SJCRH30 (cell line): ENCODE results near the gene TMEM147. TPM values are rescaled to one million over a fixed set of nuclear protein-coding genes. Genes with fewer than 3 reads are reported as not detected.

Experiments
- DNase-seq, 2 experiments: peaks; one replicate each; pipeline ENCODE4 v3.0.0-alpha.2; 2015 to 2020
- H3K27ac ChIP-seq: fragments of 250-450 bp; sonication (Bioruptor Pico); 2 replicates; pipeline ENCODE4 v1.5.1; 2020; ENCODE audit warnings: mild to moderate bottlenecking, moderate library complexity
- H3K27me3 ChIP-seq: fragments of 250-450 bp; sonication (Bioruptor Pico); 2 replicates; pipeline ENCODE4 v1.5.1; 2020; ENCODE audit warnings: mild to moderate bottlenecking, moderate library complexity
- H3K36me3 ChIP-seq: fragments of 250-450 bp; sonication (Bioruptor Pico); 2 replicates; pipeline ENCODE4 v1.5.1; 2020; ENCODE audit warnings: mild to moderate bottlenecking, moderate library complexity
- H3K4me1 ChIP-seq: fragments of 250-450 bp; sonication (Bioruptor Pico); 2 replicates; pipeline ENCODE4 v1.5.1; 2020; ENCODE audit warnings: mild to moderate bottlenecking, moderate library complexity
- H3K4me3 ChIP-seq: fragments of 250-450 bp; sonication (Bioruptor Pico); 2 replicates; pipeline ENCODE4 v1.5.1; 2020; ENCODE audit warnings: mild to moderate bottlenecking, moderate library complexity
- H3K9me3 ChIP-seq: fragments of 250-450 bp; sonication (Bioruptor Pico); replicated peaks from 2 replicates; pipeline ENCODE4 v1.5.1; 2020; ENCODE audit warnings: mild to moderate bottlenecking, moderate library complexity
- total RNA-seq: library from RNA; depleted of rRNA; stranded (reverse); fragments of >200 nt; shearing (Covaris generic); gene quantifications from 2 replicates; pipeline ENCODE4 v1.2.3, GENCODE V29; 2014

Gene TMEM147
- total RNA-seq, 1 experiment from 2014 or later = 110 TPM

DNA sequence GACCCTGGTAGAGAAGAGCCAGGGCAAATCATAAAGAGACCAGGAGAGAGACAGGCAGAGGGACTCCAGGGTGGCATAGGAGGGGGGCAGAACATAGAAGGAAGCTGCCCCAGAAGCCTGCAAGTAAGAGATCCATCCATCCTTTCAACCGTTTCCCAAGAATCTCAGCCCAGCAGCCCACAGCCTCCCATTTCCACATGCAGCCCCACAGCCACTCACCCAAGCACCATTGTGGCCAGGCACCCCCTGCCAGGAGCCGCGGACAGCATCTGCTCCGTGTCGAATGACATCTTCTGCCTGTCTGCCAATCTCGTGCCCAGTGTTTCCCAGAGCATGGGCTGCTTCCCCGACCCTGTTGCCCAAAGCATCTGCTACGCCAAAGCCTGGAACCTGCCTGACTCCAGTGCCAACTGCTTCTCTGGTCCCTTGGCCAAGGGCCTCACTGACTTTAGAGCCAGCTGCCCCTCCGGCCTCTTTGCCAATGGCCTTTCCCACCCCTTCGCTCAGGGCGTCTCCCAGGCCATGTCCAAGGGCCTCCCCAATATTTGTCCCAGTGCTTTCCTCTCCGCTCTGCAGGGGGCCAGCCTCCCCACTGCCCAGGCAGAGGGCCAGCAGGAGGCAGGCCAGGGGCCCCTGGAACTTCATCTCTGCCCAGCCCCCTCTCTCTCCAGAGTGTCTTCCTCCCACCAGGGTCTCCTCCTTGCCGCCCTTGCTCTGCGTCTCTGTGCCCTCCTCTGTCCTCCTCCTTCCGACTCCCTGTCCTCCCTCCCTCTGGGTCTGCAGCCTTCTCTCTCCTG, 32.4 kb upstream of the TMEM147 start:
- Histone ChIP-seq H3K4me1 (no peaks in the 10 kb centered on the region), H3K27ac (no peak overlapping the region)
- DNase-seq = no peak

GRCh38 chr19:35513628-35514281, 31.7 kb upstream of the TMEM147 start, which contains the start of gene DMKN:
Gene DMKN (minus strand): TSS chr19:35513649. CDS start chr19:35513475, 174 bp downstream.
- DNase-seq = no peak
- Histone ChIP-seq H3K4me1 (no peaks in the 10 kb centered on the region), H3K4me3 (no peak within 1 kb of the TSS), H3K9me3 (no peaks in the 10 kb centered on the region), H3K27me3 (peaks cover 50% of the 10 kb centered on the region), H3K27ac (no peak within 1 kb of the TSS), H3K36me3 (no peaks in the 10 kb centered on the region)

More for the DNA sequence above, 32.4 kb upstream of the TMEM147 start:
- Histone ChIP-seq H3K9me3 (no peaks in the 10 kb centered on the region), H3K36me3 (no peaks in the 10 kb centered on the region), H3K27me3 (peaks cover 51% of the 10 kb centered on the region), H3K4me3 (no peak overlapping the region)

- no peak overlapping the region for H3K27ac ChIP-seq
- no peak overlapping the region for H3K4me3 ChIP-seq
- no peaks in the 10 kb centered on the region for H3K4me1 ChIP-seq
- H3K27me3 ChIP-seq = peaks cover 44% of the 10 kb centered on the region
- H3K9me3 ChIP-seq = no peaks in the 10 kb centered on the region
- no peak for DNase-seq
- no peaks in the 10 kb centered on the region for H3K36me3 ChIP-seq
These were observed 31.1 kb upstream of the TMEM147 start for GRCh38 chr19:35514282-35514809.

DNA sequence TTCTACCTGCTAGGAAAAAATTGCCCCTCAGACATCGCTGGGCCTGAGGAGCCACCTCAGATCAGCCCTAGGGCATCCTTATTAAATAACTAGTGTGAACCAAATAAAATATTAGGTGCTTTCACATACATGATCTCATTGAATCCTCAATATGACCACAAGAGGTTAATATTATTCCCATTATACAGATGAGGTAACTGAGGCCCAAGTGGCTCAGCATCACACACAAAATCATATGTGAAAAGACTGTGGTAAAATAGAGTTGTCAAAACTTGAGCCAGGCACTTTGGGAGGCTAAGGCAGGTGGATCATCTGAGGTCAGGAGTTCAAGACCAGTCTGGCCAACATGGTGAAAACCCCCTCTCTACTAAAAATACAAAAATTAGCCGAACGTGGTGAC, 29.1 kb upstream of the TMEM147 start:
- DNase-seq = no peak
- H3K9me3 ChIP-seq = no peaks in the 10 kb centered on the region
- H3K27me3 ChIP-seq = peaks cover 26% of the 10 kb centered on the region
- H3K27ac ChIP-seq = no peak overlapping the region
- no peaks in the 10 kb centered on the region for H3K4me1 ChIP-seq
- no peaks in the 10 kb centered on the region for H3K36me3 ChIP-seq
- no peak overlapping the region for H3K4me3 ChIP-seq

DNA sequence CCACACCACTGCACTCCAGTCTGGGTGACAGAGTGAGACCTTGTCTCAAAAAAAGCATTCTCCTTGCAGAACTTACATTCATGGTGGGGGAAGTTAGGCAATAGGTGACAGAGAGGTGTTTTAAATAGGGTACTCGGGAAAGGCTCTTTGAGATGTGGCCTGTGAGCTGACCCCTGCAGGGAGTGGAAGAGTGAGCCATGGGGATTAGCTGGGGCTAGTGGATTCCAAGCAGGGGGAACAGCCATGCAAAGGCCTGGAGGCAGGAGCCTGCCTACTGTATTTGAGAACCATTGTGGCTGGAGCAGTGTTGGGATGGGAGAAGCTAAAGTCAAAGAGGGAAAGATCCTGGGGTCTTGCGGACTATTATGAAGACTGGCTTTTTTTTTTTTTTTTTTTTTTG, 28.1 kb upstream of the TMEM147 start:
- Histone ChIP-seq H3K4me1 (no peaks in the 10 kb centered on the region), H3K27me3 (peaks cover 30% of the 10 kb centered on the region), H3K36me3 (no peaks in the 10 kb centered on the region), H3K9me3 (no peaks in the 10 kb centered on the region), H3K27ac (no peak overlapping the region), H3K4me3 (no peak overlapping the region)
- no peak for DNase-seq

- no peak overlapping the region for H3K4me3 ChIP-seq
- H3K27ac ChIP-seq = no peak overlapping the region
These were observed 27.1 kb upstream of the TMEM147 start for GRCh38 chr19:35518313-35518712.

GRCh38 chr19:35519291-35519690, 26.1 kb upstream of the TMEM147 start:
- no peak overlapping the region for H3K4me3 ChIP-seq
- DNase-seq = no peak

More at GRCh38 chr19:35518313-35518712, 27.1 kb upstream of the TMEM147 start:
- DNase-seq = no peak
- Histone ChIP-seq H3K4me1 (no peaks in the 10 kb centered on the region), H3K27me3 (peaks cover 24% of the 10 kb centered on the region), H3K9me3 (no peaks in the 10 kb centered on the region), H3K36me3 (no peaks in the 10 kb centered on the region)

DNA sequence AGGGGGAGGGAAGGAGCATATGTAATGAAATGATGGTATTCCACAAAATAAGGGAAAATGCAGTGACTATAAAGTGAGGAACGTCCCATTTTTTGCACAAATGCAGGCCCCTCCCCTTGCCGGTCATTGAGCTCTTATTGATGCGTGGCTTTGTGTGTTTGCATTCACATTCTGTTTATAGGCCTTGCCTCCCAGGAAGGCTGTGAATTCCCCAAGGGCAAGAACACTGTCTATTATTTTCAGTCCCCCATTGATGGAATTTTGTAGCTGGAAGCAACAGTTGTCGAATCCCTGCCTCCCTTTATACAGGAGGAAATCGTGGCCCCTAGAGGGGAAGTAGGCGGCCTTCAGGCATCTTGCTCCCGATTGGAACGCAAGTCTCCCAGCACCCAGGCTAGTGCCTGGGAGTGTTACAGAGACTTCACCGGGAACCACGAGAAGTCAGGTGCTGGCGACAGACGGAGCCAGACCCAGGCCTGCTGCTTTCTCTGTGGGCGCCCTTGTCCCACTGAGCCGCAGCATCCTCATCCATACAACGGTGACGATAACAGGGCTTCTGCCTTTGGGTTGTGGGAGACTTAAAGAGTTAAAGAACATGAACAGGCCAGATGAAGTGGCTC, 24.2 kb upstream of the TMEM147 start:
- H3K27ac ChIP-seq = no peak overlapping the region
- H3K36me3 ChIP-seq = no peaks in the 10 kb centered on the region
- H3K9me3 ChIP-seq = no peaks in the 10 kb centered on the region
- peaks cover 37% of the 10 kb centered on the region for H3K27me3 ChIP-seq
- H3K4me3 ChIP-seq = no peak overlapping the region
- DNase-seq = no peak
- no peaks in the 10 kb centered on the region for H3K4me1 ChIP-seq

More at GRCh38 chr19:35519291-35519690, 26.1 kb upstream of the TMEM147 start:
- H3K27ac ChIP-seq = no peak overlapping the region
- H3K4me1 ChIP-seq = no peaks in the 10 kb centered on the region
- no peaks in the 10 kb centered on the region for H3K9me3 ChIP-seq
- H3K27me3 ChIP-seq = peaks cover 28% of the 10 kb centered on the region
- no peaks in the 10 kb centered on the region for H3K36me3 ChIP-seq

GRCh38 chr19:35522745-35523327, 22.6 kb upstream of the TMEM147 start:
- Histone ChIP-seq H3K27me3 (peaks cover 36% of the 10 kb centered on the region), H3K27ac (no peak overlapping the region), H3K36me3 (no peaks in the 10 kb centered on the region), H3K9me3 (no peaks in the 10 kb centered on the region), H3K4me3 (no peak overlapping the region), H3K4me1 (no peaks in the 10 kb centered on the region)
- no peak for DNase-seq

DNA sequence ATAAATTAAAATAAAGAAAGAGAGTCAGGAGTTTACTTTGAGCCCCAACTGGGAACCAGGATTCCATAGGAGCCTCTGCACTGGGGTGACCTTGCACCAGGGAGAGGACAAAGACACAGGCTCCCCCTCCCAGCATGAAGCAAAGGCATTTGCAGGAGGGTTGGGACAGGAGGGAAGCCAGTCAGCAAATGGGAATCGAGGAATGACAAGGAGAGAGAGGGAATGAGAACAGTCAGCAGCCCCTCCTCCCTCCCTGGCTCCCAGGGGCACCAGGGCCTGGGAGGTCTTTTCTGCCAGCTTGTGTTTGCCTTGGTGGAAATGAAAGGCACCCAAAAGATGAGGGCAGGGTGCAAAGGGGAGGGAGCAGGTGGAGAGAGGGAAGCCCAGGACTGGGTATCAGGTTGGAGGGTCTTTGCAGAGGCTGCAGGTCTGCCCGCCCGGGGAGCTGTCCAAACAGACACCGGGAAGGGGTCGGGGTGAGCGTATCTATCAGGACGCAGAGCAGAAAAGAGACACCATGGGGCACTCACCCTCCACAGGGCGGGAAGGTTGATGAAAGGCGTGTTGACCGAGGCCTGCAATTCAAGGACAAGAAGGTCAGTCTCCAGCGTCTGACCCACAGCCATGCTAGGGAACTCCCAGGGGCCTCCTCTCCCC, 21.1 kb upstream of the TMEM147 start:
- Histone ChIP-seq H3K9me3 (no peaks in the 10 kb centered on the region), H3K27me3 (peaks cover 40% of the 10 kb centered on the region), H3K4me1 (no peaks in the 10 kb centered on the region), H3K27ac (no peak overlapping the region), H3K4me3 (no peak overlapping the region), H3K36me3 (no peaks in the 10 kb centered on the region)
- no peak for DNase-seq

DNA sequence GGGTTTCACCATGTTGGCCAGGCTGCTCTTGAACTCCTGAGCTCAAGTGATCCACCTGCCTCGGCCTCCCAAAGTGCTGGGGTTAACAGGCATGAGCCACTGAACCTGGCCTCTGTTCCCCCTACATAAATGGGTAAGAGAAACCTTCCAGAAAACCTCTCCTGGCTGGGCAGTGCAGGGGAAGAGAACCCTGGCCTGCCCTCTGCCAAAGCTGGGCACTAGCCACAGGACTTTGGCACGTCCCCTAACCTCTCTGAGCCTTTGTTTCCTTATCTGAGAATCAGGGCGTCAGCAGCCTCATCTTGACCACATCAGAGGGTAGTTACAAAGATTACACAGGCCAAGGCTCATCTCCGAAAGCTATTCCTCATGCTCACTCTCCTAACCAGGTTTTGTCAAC, 19.6 kb upstream of the TMEM147 start:
- no peaks in the 10 kb centered on the region for H3K9me3 ChIP-seq
- no peaks in the 10 kb centered on the region for H3K4me1 ChIP-seq
- peaks cover 50% of the 10 kb centered on the region for H3K27me3 ChIP-seq
- no peak overlapping the region for H3K4me3 ChIP-seq
- H3K36me3 ChIP-seq = no peaks in the 10 kb centered on the region
- H3K27ac ChIP-seq = no peak overlapping the region
- no peak for DNase-seq

- no peaks in the 10 kb centered on the region for H3K4me1 ChIP-seq
- no peak within 1 kb of the TSS for H3K4me3 ChIP-seq
- no peak within 1 kb of the TSS for H3K27ac ChIP-seq
- H3K9me3 ChIP-seq = no peaks in the 10 kb centered on the region
- peaks cover 41% of the 10 kb centered on the region for H3K27me3 ChIP-seq
- no peaks in the 10 kb centered on the region for H3K36me3 ChIP-seq
- DNase-seq = no peak
These were observed 17.0 kb upstream of the TMEM147 start, which contains the start of gene SBSN for GRCh38 chr19:35528218-35529038. Gene SBSN (minus strand): TSS chr19:35528311. CDS start chr19:35528281, 30 bp downstream.
